GM19438 (cell line): ENCODE results near the gene PRG3.

ENCODE experiments used
- ATAC-seq: cut with Tn5 transposase; IDR thresholded peaks from one replicate; pipeline ENCODE4 v1.9.1; 2021; ENCODE audit warnings: low read depth; ENCODE audit not compliant: unreplicated experiment

The PRG3 gene

GRCh38 chr11:57380975-57381374 is at the start of gene PRG3:
Gene PRG3, minus strand, starts transcription at chr11:57381150. Its CDS starts 442 bp downstream, at chr11:57380708.
- ATAC-seq = no peak

GRCh38 chr11:57429946-57430345 is 49.0 kb upstream of the PRG3 start:
- no peak for ATAC-seq

- ATAC-seq = no peak
Observed at GRCh38 chr11:57428643-57429042, 47.7 kb upstream of the PRG3 start.

GRCh38 chr11:57427727-57428082 is 46.8 kb upstream of the PRG3 start:
- ATAC-seq = no peak

- ATAC-seq = peak; percentile 52
Observed at GRCh38 chr11:57426929-57427726, 46.2 kb upstream of the PRG3 start, which contains the start of gene SLC43A3. Gene SLC43A3, minus strand, starts transcription at chr11:57427121. Its CDS starts 949 bp downstream, at chr11:57426172.

- no peak for ATAC-seq
Observed at GRCh38 chr11:57426439-57426928, 45.5 kb upstream of the PRG3 start.

- ATAC-seq = no peak
Observed at GRCh38 chr11:57425565-57426438, 44.9 kb upstream of the PRG3 start.

- peak; percentile 92 for ATAC-seq
Observed at GRCh38 chr11:57424792-57425564, 44.0 kb upstream of the PRG3 start.

- ATAC-seq = no peak
Observed at GRCh38 chr11:57424137-57424791, 43.3 kb upstream of the PRG3 start.

- ATAC-seq = no peak
Observed at GRCh38 chr11:57422669-57423068, 41.7 kb upstream of the PRG3 start.

- no peak for ATAC-seq
Observed at GRCh38 chr11:57421805-57422204, 40.9 kb upstream of the PRG3 start.

- no peak for ATAC-seq
Observed at GRCh38 chr11:57421066-57421465, 40.1 kb upstream of the PRG3 start.

- ATAC-seq = no peak
Observed at GRCh38 chr11:57419146-57419545, 38.2 kb upstream of the PRG3 start.

- no peak for ATAC-seq
Observed at GRCh38 chr11:57418131-57418530, 37.2 kb upstream of the PRG3 start.

- ATAC-seq = no peak
Observed at GRCh38 chr11:57417056-57417455, 36.1 kb upstream of the PRG3 start.

- no peak for ATAC-seq
Observed at GRCh38 chr11:57416436-57416835, 35.5 kb upstream of the PRG3 start.

GRCh38 chr11:57414612-57415212 is 33.8 kb upstream of the PRG3 start:
- ATAC-seq = no peak

- ATAC-seq = no peak
Observed at GRCh38 chr11:57413681-57414080, 32.7 kb upstream of the PRG3 start.

GRCh38 chr11:57410287-57410686 is 29.3 kb upstream of the PRG3 start:
- no peak for ATAC-seq
